KOPT-K1 (cell line): ENCODE data around the gene IAH1.

Experiments used
- H3K27ac ChIP-seq: fragments of 200-600 bp; sonication (generic); 2 replicates; pipeline ENCODE4 v1.5.1; 2016; ENCODE audit warnings: antibody characterized with exemption, mild to moderate bottlenecking, low read depth, low read length; ENCODE audit not compliant: poor library complexity, severe bottlenecking
- H3K36me3 ChIP-seq: fragments of 200-600 bp; sonication (generic); 2 replicates; pipeline ENCODE4 v1.5.1; 2017; ENCODE audit warnings: antibody characterized with exemption, mild to moderate bottlenecking, low read length, moderate library complexity; ENCODE audit not compliant: insufficient read depth
- H3K9me3 ChIP-seq: fragments of 200-600 bp; sonication (generic); 2 replicates; pipeline ENCODE4 v1.5.1; 2017; ENCODE audit warnings: antibody characterized with exemption, low read length, mild to moderate bottlenecking; ENCODE audit not compliant: insufficient read depth, poor library complexity, severe bottlenecking

The IAH1 gene, protein sequence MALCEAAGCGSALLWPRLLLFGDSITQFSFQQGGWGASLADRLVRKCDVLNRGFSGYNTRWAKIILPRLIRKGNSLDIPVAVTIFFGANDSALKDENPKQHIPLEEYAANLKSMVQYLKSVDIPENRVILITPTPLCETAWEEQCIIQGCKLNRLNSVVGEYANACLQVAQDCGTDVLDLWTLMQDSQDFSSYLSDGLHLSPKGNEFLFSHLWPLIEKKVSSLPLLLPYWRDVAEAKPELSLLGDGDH

DNA sequence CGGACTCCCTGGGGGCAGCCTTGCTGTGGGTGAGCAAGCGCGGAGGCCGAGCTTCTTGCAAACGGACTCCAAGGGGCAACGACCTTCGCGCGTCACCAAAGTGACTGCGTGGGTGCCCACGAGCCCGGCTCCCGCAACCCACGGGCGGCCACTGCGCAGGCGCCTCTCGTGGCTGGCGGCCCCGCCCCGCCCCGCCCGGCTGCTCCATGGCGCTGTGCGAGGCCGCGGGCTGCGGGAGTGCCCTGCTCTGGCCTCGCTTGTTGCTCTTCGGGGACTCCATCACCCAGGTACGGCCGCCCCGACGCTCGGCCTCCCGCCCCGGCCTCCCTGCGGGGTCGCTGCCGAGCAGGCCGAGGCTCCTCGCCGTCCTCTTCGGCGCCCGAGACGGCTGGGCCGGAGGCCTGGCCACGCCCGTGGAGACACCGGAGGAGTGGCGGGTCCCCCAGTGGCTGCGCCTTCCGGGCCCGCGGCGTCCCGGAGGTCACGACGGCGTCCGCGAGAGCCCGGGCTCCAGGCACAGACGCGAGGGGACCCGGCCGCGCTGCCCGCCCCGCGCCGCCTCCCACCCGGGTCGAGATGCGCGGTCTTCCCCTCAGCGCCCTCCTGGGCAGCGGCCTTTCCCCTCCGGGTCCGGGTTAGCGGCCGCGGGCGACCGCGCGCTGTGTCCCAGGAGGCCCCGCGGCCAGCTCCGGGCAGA, at the start of gene IAH1:
Gene IAH1, plus strand, starts transcription at position 191 of the 697 bp plus-strand sequence. Its CDS starts 16 bp downstream, at position 207.
- Histone ChIP-seq H3K9me3 (no peaks in the 10 kb centered on the region), H3K27ac (peak within 1 kb of the TSS; percentile 73), H3K36me3 (peaks cover 55% of the 10 kb centered on the region)

DNA sequence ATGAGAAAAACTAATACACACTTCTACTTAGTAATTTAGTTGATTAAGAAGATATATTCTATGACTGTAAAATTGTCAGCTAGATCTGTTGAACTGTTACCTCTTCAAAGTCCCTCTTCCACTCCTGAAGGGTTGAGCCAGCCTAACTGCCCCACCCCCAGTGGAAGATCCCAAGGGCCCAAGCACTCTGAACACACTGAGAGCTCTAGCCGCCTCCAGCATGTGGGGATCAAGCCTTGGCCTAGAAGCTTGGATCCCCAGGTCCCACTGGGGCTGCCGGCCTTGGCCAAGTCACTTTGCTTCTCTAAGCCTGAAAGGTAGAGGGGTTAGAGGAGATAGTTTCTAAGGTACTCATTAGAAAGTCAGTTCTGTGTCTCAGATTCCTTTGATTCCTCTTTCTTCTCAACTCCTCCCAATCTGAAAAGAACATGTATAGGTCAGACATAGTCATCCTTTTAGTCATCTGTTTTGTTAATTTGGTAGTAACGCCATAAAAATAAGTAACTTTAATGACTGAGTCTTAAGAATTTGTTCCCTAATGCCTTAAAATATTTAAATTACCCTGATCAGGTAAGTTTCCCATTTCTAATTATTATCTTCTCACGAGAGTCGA, 45.3 kb upstream of the IAH1 start:
- H3K9me3 ChIP-seq: no peaks in the 10 kb centered on the region
- no peak overlapping the region for H3K27ac ChIP-seq
- peaks cover 56% of the 10 kb centered on the region for H3K36me3 ChIP-seq

DNA sequence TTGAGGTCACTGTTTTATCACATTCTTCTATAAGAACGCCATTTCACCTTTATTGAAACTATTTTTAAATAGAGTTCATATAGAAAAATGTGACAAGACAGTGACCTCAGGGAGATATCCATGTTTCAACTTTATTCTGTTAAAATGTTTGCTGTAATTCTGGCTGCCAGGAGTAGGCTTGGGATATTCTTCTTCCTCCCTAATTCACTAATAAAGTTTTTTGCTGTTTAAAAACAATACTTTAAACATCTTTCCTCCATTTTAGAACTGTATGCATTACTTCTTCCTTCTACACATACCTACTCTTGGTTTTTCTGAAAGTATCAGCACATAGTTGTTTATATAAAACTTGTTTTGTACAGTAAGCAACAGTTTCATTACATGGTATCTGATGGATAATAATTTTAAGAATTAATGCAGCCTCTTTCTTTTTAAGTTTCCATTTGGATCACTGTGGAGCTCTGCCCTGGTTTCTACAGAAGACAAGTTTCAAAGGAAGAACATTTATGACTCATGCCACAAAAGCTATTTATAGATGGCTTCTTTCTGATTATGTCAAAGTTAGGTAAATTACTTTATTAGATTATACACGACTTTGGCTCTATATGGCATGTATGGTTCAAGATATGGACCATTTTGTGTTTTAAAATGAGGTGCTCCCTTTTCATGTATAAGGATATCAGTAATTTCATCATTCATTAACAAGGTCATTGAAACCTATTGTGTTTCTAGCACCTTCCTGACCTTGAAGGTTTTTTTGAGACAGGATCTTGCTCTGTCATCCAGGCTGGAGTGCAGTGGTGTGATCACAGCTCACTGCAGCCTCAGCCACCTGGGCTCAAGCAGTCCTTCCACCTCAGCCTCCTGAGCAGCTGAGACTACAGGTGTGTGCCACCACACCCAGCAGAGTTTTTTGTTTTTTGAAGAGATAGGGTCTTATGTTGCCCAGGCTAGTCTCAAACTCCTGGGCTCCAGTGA, 43.7 kb upstream of the IAH1 start:
- Histone ChIP-seq H3K36me3 (peaks cover 71% of the 10 kb centered on the region), H3K27ac (no peak overlapping the region)

DNA sequence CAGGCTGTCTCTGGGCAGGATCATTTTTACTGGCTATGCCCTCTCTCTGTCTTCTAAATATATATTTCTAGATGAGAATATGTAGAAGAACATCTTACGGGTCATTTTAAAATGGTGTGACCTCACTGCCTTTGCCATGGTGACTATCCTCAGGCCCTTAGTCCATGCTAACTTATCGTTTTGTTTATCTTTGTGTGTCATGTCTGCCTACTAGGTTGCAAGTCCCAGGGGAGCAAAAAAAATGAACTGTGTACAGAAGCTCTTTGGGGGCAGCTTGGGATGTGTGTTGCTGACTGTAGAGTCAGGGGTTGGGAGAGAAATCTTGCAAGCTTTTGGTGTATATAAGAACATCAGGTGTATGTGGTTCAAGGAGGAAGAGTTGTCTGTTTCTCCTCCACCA, 39.9 kb upstream of the IAH1 start:
- Histone ChIP-seq H3K9me3 (no peaks in the 10 kb centered on the region), H3K36me3 (peaks cover 98% of the 10 kb centered on the region), H3K27ac (no peak overlapping the region)

More for the DNA sequence above, 43.7 kb upstream of the IAH1 start:
- no peaks in the 10 kb centered on the region for H3K9me3 ChIP-seq

DNA sequence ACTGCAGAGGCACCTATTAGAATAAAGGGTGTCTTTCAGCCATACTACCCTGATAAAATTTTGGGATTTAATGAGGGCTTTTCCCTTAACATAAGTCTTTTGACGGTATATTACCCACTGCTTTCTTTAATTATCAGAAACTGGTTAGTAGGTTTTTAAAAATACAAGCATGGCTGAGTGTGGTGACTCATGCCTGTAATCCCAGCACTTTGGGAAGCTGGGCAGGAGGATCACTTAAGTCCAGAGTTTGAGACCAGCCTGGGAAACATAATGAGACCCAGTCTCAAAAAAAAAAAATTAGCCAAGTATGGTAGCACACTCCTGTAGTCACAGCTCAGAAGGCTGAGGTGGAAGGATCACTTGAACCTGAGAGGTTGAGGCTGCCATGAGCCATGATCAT, 34.8 kb upstream of the IAH1 start:
- Histone ChIP-seq H3K27ac (no peak overlapping the region), H3K9me3 (no peaks in the 10 kb centered on the region), H3K36me3 (peaks cover 96% of the 10 kb centered on the region)

DNA sequence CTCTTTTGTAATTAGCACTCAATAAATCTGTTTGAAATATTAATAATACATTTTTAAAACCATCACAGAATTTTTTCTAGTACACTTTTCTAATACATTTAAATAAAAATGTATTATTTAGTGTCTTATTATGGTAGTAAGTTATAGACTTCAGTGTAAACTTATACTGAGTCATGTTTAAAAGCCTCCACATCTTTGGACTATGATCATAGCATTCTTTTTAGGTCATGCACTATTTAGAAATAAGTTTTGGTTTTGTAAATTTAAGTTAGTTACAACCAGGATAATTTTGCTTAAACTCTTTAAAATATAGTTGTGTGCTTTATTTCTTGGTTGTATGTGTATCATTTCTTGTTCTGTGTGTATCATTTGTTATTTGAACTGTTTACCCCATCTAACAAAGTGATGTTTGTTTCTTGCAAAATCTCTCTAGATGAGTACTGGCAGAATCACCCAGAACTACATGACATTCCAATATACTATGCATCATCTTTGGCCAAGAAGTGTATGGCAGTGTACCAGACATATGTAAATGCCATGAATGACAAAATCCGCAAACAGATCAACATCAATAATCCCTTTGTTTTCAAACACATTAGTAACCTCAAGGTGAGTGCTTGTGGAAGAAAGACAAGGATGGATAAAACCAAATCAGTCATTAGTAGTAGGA, 34.2 kb upstream of the IAH1 start:
- Histone ChIP-seq H3K36me3 (peaks cover 96% of the 10 kb centered on the region), H3K27ac (no peak overlapping the region), H3K9me3 (no peaks in the 10 kb centered on the region)

DNA sequence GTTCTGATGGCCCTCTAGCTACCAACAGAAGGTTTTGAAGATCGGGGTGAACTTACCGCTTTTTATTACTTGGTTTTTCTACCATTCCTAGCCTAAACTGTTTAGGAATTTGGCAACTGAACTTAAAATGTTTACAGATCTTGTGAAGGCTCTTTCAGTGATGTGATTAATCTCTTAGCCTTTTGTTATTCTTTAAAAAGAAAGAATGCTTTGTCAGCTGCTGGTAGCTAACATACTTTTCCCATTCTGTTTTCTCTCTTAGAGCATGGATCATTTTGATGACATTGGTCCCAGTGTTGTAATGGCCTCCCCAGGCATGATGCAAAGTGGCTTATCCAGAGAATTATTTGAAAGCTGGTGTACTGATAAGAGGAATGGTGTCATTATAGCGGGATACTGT, 32.8 kb upstream of the IAH1 start:
- H3K9me3 ChIP-seq: no peaks in the 10 kb centered on the region
- H3K36me3 ChIP-seq: peaks cover 92% of the 10 kb centered on the region
- H3K27ac ChIP-seq: no peak overlapping the region

DNA sequence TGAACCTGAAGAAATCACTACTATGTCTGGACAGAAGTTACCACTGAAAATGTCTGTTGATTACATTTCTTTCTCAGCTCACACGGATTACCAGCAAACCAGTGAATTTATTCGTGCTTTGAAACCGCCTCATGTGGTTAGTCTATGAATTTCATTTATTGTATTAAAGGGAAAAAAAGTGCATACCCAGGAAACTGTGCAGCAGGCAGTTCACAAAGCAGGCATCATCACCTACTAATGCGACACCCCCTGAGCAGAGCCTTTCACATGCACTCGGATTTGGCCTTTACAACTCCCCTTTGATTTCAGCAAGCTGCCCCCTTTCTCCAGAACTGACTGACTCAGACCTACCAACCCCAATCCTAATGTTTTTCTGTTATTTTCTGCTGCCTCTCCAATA, 30.8 kb upstream of the IAH1 start:
- peaks cover 89% of the 10 kb centered on the region for H3K36me3 ChIP-seq

DNA sequence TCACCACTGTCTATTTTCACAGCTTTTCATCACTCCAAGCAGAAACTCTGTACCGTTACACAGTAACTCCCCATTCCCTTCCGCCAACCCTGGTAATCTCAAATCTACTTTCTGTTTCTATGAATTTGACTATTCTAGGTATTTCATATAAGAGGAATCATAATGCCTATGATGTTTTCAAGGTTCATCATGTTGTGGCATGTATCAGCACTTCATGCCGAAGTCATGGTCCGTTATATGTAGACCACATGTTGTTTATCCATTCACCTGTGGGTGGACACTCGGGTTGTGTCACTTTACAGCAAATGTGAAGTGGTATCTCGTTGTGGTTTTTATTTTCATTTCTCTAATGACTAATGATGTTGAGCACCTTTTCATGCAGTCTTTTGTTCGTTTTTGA, 29.3 kb upstream of the IAH1 start:
- Histone ChIP-seq H3K36me3 (peaks cover 87% of the 10 kb centered on the region), H3K27ac (no peak overlapping the region), H3K9me3 (no peaks in the 10 kb centered on the region)

More for the DNA sequence above, 30.8 kb upstream of the IAH1 start:
- no peaks in the 10 kb centered on the region for H3K9me3 ChIP-seq
- H3K27ac ChIP-seq: no peak overlapping the region

DNA sequence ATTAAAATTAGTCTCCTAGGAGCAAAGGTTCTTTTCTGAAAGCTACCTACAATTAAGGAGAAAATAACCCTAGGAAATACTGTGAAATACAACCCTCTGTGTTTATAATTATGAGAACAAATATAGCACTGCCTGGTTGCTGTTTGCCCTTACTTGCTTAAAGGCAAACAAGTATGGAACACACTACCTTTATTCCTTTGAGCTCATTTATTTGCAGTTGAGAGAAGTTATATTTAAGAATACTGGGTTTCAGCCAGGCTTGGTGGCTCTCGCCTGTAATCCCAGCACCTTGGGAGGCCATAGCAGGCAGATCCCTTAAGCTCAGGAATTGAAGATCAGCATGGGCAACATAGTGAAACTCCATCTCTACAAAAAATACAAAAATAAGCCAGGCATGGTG, 23.1 kb upstream of the IAH1 start:
- Histone ChIP-seq H3K9me3 (no peaks in the 10 kb centered on the region), H3K27ac (no peak overlapping the region), H3K36me3 (peaks cover 80% of the 10 kb centered on the region)

DNA sequence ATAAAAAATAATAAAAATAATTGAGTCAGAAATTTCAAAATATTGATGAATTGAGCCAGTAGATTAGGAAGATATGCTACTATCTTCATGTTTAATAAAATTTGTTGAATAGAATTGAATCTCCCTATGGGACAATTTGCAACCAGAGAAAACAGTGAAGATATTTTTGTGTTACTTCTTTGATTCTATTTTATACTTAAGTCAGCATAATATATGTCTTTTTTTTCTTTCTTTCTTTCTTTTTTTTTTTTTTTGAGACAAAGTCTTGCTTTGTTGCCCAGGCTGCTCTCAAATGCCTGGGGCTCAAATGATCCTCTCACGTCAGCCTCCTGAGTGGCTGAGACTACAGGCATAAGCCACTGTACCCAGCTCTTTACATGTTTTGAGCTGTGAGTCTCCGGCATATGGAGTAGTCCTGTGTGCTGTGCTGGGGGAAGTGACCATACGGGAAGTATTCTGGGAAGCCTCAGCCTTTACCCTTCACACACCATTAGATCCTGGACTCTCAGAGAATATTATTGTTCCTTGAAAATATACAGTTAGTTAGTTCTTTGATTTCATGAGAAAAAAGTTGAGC, 13.8 kb upstream of the IAH1 start:
- Histone ChIP-seq H3K27ac (no peak overlapping the region), H3K9me3 (no peaks in the 10 kb centered on the region), H3K36me3 (peaks cover 90% of the 10 kb centered on the region)

DNA sequence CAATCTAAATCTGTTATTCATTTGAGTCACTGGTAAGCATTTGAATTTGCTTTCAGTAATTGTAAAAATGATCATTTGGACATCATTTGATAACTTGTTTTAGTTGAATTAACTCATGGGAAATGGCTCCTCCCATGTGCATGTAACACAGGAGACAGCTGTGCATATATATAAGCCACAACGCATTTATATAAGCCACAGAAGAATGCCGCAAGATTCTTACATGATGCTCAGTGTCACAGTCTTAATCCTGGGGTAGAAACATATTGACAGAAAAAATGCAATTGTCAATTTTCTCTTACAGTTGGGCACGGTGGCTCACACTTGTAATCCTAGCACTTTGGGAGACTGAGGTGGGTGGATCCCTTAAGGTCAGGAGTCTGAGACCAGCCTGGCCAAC, 13.3 kb upstream of the IAH1 start:
- Histone ChIP-seq H3K9me3 (no peaks in the 10 kb centered on the region), H3K27ac (no peak overlapping the region), H3K36me3 (peaks cover 91% of the 10 kb centered on the region)

DNA sequence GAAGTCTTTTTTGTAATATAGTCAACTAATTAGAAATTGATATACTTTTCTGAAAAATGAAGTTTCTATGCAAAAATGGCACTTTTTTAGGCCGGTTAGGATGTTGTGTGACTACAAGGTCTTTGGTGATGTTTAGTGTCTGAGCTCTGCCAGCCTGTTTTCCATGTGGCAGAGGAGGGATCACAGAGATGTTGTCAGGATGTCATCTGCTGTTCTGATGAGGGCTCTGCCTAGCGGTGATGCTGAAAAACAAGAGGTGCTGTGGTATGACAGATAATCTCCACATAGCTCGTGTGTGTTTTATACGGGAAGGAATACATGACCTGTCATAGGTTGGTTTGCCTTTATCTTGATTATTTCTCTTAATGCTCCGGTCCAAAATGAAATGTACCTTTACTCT, 12.0 kb upstream of the IAH1 start:
- Histone ChIP-seq H3K36me3 (peaks cover 87% of the 10 kb centered on the region), H3K9me3 (no peaks in the 10 kb centered on the region), H3K27ac (no peak overlapping the region)
